SK-N-SH treated with all-trans-retinoic acid at 6 μM for 48 hours (cell line): ENCODE data around the gene MAP3K2.

Source experiments
- ARNTL ChIP-seq: fragments of 450-650 bp; formaldehyde crosslinking; IDR thresholded peaks from 2 replicates; pipeline ENCODE4 v1.5.0; 2020; ENCODE audit warnings: low read depth, mild to moderate bottlenecking, moderate library complexity, borderline replicate concordance
- BACH2 ChIP-seq: fragments of 250-450 bp; sonication (Bioruptor Pico); IDR thresholded peaks from 2 replicates; pipeline ENCODE4 v1.9.0; 2021; ENCODE audit warnings: mild to moderate bottlenecking, borderline replicate concordance
- CSDC2 ChIP-seq: fragments of 250-450 bp; sonication (Bioruptor Pico); IDR thresholded peaks from 2 replicates; pipeline ENCODE4 v1.5.0; 2020; ENCODE audit warnings: mild to moderate bottlenecking, moderate library complexity
- ESRRG ChIP-seq: fragments of 250-450 bp; sonication (Bioruptor Pico); IDR thresholded peaks from 2 replicates; pipeline ENCODE4 v1.6.1; 2021; ENCODE audit warnings: mild to moderate bottlenecking
- ISL1 ChIP-seq: fragments of 250-450 bp; sonication (Bioruptor Pico); IDR thresholded peaks from 2 replicates; pipeline ENCODE4 v2.1.2; 2022; ENCODE audit warnings: mild to moderate bottlenecking, moderate library complexity
- PATZ1 ChIP-seq: fragments of 250-450 bp; sonication (Bioruptor Pico); IDR thresholded peaks from 2 replicates; pipeline ENCODE4 v1.8.0; 2020; ENCODE audit warnings: mild to moderate bottlenecking, moderate library complexity, borderline replicate concordance
- RARB ChIP-seq: fragments of 250-450 bp; sonication (Bioruptor Pico); IDR thresholded peaks from 2 replicates; pipeline ENCODE4 v1.8.0; 2021; ENCODE audit warnings: mild to moderate bottlenecking, moderate library complexity
- SNAI2 ChIP-seq: fragments of 250-450 bp; sonication (Bioruptor Pico); IDR thresholded peaks from 2 replicates; pipeline ENCODE4 v1.5.0; 2020; ENCODE audit warnings: mild to moderate bottlenecking, moderate library complexity
- TOX ChIP-seq: fragments of 250-450 bp; sonication (Bioruptor Pico); IDR thresholded peaks from 2 replicates; pipeline ENCODE4 v1.8.0; 2021; ENCODE audit warnings: mild to moderate bottlenecking, moderate library complexity, borderline replicate concordance
- ZC3H10 ChIP-seq: fragments of 250-450 bp; sonication (Bioruptor Pico); IDR thresholded peaks from 2 replicates; pipeline ENCODE4 v1.5.1; 2021; ENCODE audit warnings: mild to moderate bottlenecking, moderate library complexity
- ZFP3 ChIP-seq: fragments of 250-450 bp; sonication (Bioruptor Pico); IDR thresholded peaks from 2 replicates; pipeline ENCODE4 v1.5.0; 2020; ENCODE audit warnings: mild to moderate bottlenecking, moderate library complexity
- ZNF70 ChIP-seq: fragments of 450-650 bp; formaldehyde crosslinking; IDR thresholded peaks from 2 replicates; pipeline ENCODE4 v1.5.0; 2020; ENCODE audit warnings: mild to moderate bottlenecking, moderate library complexity
- ZNF8 ChIP-seq: fragments of 450-650 bp; formaldehyde crosslinking; IDR thresholded peaks from 2 replicates; pipeline ENCODE4 v1.5.0; 2020; ENCODE audit warnings: mild to moderate bottlenecking, moderate library complexity

- TF ChIP-seq ZNF70 (CRISPR knock-in tag) (no peak), ZC3H10 (CRISPR knock-in tag) (no peak), RARB (CRISPR knock-in tag) (no peak), ARNTL (CRISPR knock-in tag) (no peak), PATZ1 (CRISPR knock-in tag) (no peak), SNAI2 (CRISPR knock-in tag) (no peak), ZFP3 (CRISPR knock-in tag) (no peak), CSDC2 (no peak), TOX (no peak), ISL1 (CRISPR knock-in tag) (no peak), ESRRG (CRISPR knock-in tag) (no peak), ZNF8 (no peak), BACH2 (CRISPR knock-in tag) (no peak)
These were observed 6.0 kb downstream of the MAP3K2 start for GRCh38 chr2:127381762-127382161.
